ENCODE data around the gene CNN3. TPM values are rescaled to one million over a fixed set of nuclear protein-coding genes. Genes with fewer than 3 reads are reported as not detected.

Gene CNN3
- total RNA-seq, 2 experiments from 2014 or later: not detected

- no peak for DNase-seq (ENCODE audit: low spot score)
- H3K9me3 ChIP-seq (ENCODE audit: low read length): no peaks in the 10 kb centered on the region
- H3K4me1 ChIP-seq (ENCODE audit: insufficient read depth, low read length, poor library complexity, severe bottlenecking): no peaks in the 10 kb centered on the region
- H3K9me2 ChIP-seq (ENCODE audit: insufficient read depth, low read length): no peaks in the 10 kb centered on the region
- intact Hi-C loops (cut with micrococcal nuclease; ENCODE audit: unreplicated experiment): no loop called here
- no peaks in the 10 kb centered on the region for H4K20me1 ChIP-seq (ENCODE audit: insufficient read depth, low read length)
- no peak for TF ChIP-seq EZH2phosphoT487 (IDR thresholded peaks at IDR 0.05; ENCODE audit: borderline replicate concordance, low read depth, low read length)
- CTCF ChIA-PET (ENCODE audit: unreplicated experiment): no interaction called here
- POLR2A ChIA-PET: interaction anchor here (1.8 kb wide), 1 partner anchor 13 kb away, joined by 5 read pairs; no protein-coding TSS in a partner anchor
- no TSS peak for BruUV-seq (replicated peaks)
- no peaks in the 10 kb centered on the region for H3K79me2 ChIP-seq (ENCODE audit: insufficient read depth, low read depth, low read length)
- H3K36me3 ChIP-seq (ENCODE audit: insufficient read depth, low read length): no peaks in the 10 kb centered on the region
- H3K27ac ChIP-seq (ENCODE audit: low read depth, low read length, poor library complexity, severe bottlenecking): no peak overlapping the region
- H3K4me3 ChIP-seq (ENCODE audit: low read depth, low read length, poor library complexity, severe bottlenecking): no peak overlapping the region
- H3K4me2 ChIP-seq (ENCODE audit: low read length): no peak overlapping the region
- H2AFZ ChIP-seq (ENCODE audit: low read length): 0 out of 2 replicates have a peak overlapping the region, but pooled peaks have one; percentile 47
Measured at GRCh38 chr1:94874423-94874822, 52.5 kb downstream of the CNN3 start.

GRCh38 chr1:94873520-94874351, 53.2 kb downstream of the CNN3 start:
- Histone ChIP-seq H3K4me2 (ENCODE audit: low read length) (no peak overlapping the region), H2AFZ (ENCODE audit: low read length) (peak overlapping the region; percentile 47; the same call in 1 of the 2 replicates), H4K20me1 (ENCODE audit: insufficient read depth, low read length) (no peaks in the 10 kb centered on the region), H3K79me2 (ENCODE audit: insufficient read depth, low read depth, low read length) (no peaks in the 10 kb centered on the region), H3K4me3 (ENCODE audit: low read depth, low read length, poor library complexity, severe bottlenecking) (no peak overlapping the region), H3K4me1 (ENCODE audit: insufficient read depth, low read length, poor library complexity, severe bottlenecking) (no peaks in the 10 kb centered on the region), H3K9me3 (ENCODE audit: low read length) (no peaks in the 10 kb centered on the region), H3K9me2 (ENCODE audit: insufficient read depth, low read length) (no peaks in the 10 kb centered on the region), H3K27ac (ENCODE audit: low read depth, low read length, poor library complexity, severe bottlenecking) (no peak overlapping the region), H3K36me3 (ENCODE audit: insufficient read depth, low read length) (no peaks in the 10 kb centered on the region)
- POLR2A ChIA-PET: interaction anchor here (1.8 kb wide), 1 partner anchor 13 kb away, joined by 5 read pairs; no protein-coding TSS in a partner anchor
- TF ChIP-seq CTCF (conservative IDR thresholded peaks at IDR 0.05; ENCODE audit: low read length) (no peak), EZH2phosphoT487 (IDR thresholded peaks at IDR 0.05; ENCODE audit: borderline replicate concordance, low read depth, low read length) (no peak)
- DNase-seq (ENCODE audit: low spot score): peak; percentile 11
- CTCF ChIA-PET (ENCODE audit: unreplicated experiment): no interaction called here
- no TSS peak for BruUV-seq (replicated peaks)
- intact Hi-C loops (cut with micrococcal nuclease; ENCODE audit: unreplicated experiment): no loop called here

- no peak overlapping the region for H3K4me2 ChIP-seq (ENCODE audit: low read length)
- H2AFZ ChIP-seq (ENCODE audit: low read length): no peak overlapping the region
- no peaks in the 10 kb centered on the region for H3K79me2 ChIP-seq (ENCODE audit: insufficient read depth, low read depth, low read length)
- ChIA-PET CTCF (ENCODE audit: unreplicated experiment) (no interaction called here), POLR2A (interaction anchor here (0.6 to 1.8 kb wide), 3 partner anchors 12 to 140 kb away, joined by 3 to 5 read pairs (median 4); no protein-coding TSS in a partner anchor)
- H3K36me3 ChIP-seq (ENCODE audit: insufficient read depth, low read length): no peaks in the 10 kb centered on the region
- H3K4me1 ChIP-seq (ENCODE audit: insufficient read depth, low read length, poor library complexity, severe bottlenecking): no peaks in the 10 kb centered on the region
- TF ChIP-seq EZH2phosphoT487 (IDR thresholded peaks at IDR 0.05; ENCODE audit: borderline replicate concordance, low read depth, low read length) (no peak), CTCF (conservative IDR thresholded peaks at IDR 0.05; ENCODE audit: low read length) (no peak)
- H3K9me2 ChIP-seq (ENCODE audit: insufficient read depth, low read length): no peaks in the 10 kb centered on the region
- H4K20me1 ChIP-seq (ENCODE audit: insufficient read depth, low read length): no peaks in the 10 kb centered on the region
- no peak overlapping the region for H3K27ac ChIP-seq (ENCODE audit: low read depth, low read length, poor library complexity, severe bottlenecking)
- no peak overlapping the region for H3K4me3 ChIP-seq (ENCODE audit: low read depth, low read length, poor library complexity, severe bottlenecking)
- no peaks in the 10 kb centered on the region for H3K9me3 ChIP-seq (ENCODE audit: low read length)
- intact Hi-C loops (cut with micrococcal nuclease; ENCODE audit: unreplicated experiment): no loop called here
- no peak for DNase-seq (ENCODE audit: low spot score)
- no TSS peak for BruUV-seq (replicated peaks)
Measured at GRCh38 chr1:94872771-94873495, 54.0 kb downstream of the CNN3 start.
